IMR-90 (cell line): ENCODE data around the gene ASRGL1. TPM values are rescaled to one million over a fixed set of nuclear protein-coding genes. Genes with fewer than 3 reads are reported as not detected.
A peak's percentile ranks its signal among the peaks of the same experiment; 100 is the strongest.

Experiments
- ATAC-seq: fragments of 200-7000 bp; cut with Tn5 transposase; 2 replicates; pipeline ENCODE4 v1.9.1; 2020; ENCODE audit warnings: low read depth, mild to moderate bottlenecking, moderate library complexity
- BruUV-seq: library from RNA; stranded (reverse); fragments of 400-500 nt; replicated peaks from 2 replicates; lab custom pipeline; 2021; lab: Mats Ljungman, UMichigan
- CTCF ChIA-PET: fragments of 300-600 bp; formaldehyde crosslinking; extraction: SDS; loops from one replicate; lab custom pipeline; 2021; ENCODE audit warnings: antibody characterized with exemption; lab: Yijun Ruan, JAX
- POLR2A ChIA-PET: fragments of 300-600 bp; sonication (Branson Sonifier 250); formaldehyde crosslinking; loops from one replicate; lab custom pipeline; 2022; ENCODE audit warnings: antibody characterized with exemption; ENCODE audit not compliant: unreplicated experiment; lab: Charles Lee
- DNase-seq: peaks from one replicate; pipeline ENCODE4 v3.0.0; 2013
- H2AFZ ChIP-seq: replicated peaks from 2 replicates; pipeline ENCODE3; 2013; ENCODE audit warnings: low read length, mild to moderate bottlenecking; ENCODE audit not compliant: poor library complexity
- H2AK5ac ChIP-seq: 2 replicates; pipeline ENCODE4 v1.6.1; 2013; ENCODE audit warnings: low read depth, low read length, inconsistent platforms
- H2AK9ac ChIP-seq: replicated peaks from 2 replicates; pipeline ENCODE3; 2013; ENCODE audit warnings: mild to moderate bottlenecking, low read depth, low read length, moderate library complexity; ENCODE audit not compliant: poor library complexity
- H2BK120ac ChIP-seq: 2 replicates; pipeline ENCODE4 v1.6.1; 2013; ENCODE audit warnings: low read depth, low read length, inconsistent platforms
- H2BK15ac ChIP-seq: 3 replicates; pipeline ENCODE4 v1.6.1; 2013; ENCODE audit warnings: low read depth, low read length, inconsistent platforms
- H2BK20ac ChIP-seq: 2 replicates; pipeline ENCODE4 v1.6.1; 2013; ENCODE audit warnings: low read depth, mild to moderate bottlenecking, inconsistent platforms, low read length, moderate library complexity
- H2BK5ac ChIP-seq: 2 replicates; pipeline ENCODE4 v1.6.1; 2013; ENCODE audit warnings: mild to moderate bottlenecking, low read depth, low read length, inconsistent platforms; ENCODE audit not compliant: poor library complexity, severe bottlenecking
- H3K14ac ChIP-seq: replicated peaks from 2 replicates; pipeline ENCODE4 v1.6.1; 2013; ENCODE audit warnings: low read depth, low read length, inconsistent platforms
- H3K18ac ChIP-seq: 2 replicates; pipeline ENCODE4 v1.6.1; 2013; ENCODE audit warnings: low read depth, low read length, control low read depth
- H3K23ac ChIP-seq: 2 replicates; pipeline ENCODE4 v1.6.1; 2013; ENCODE audit warnings: low read depth, low read length, inconsistent platforms
- H3K27ac ChIP-seq: 2 replicates; pipeline ENCODE4 v1.5.1; 2013; ENCODE audit warnings: mild to moderate bottlenecking, control low read depth, low read length; ENCODE audit not compliant: insufficient read depth
- H3K27me3 ChIP-seq: 2 replicates; pipeline ENCODE4 v1.6.1; 2013; ENCODE audit warnings: low read length; ENCODE audit not compliant: control insufficient read depth, insufficient read depth
- H3K36me3 ChIP-seq: 2 replicates; pipeline ENCODE4 v1.6.1; 2013; ENCODE audit warnings: low read length, mixed read lengths; ENCODE audit not compliant: control insufficient read depth, insufficient read depth
- H3K4ac ChIP-seq: 2 replicates; pipeline ENCODE4 v1.6.1; 2013; ENCODE audit warnings: low read depth, low read length, inconsistent platforms
- H3K4me1 ChIP-seq: 2 replicates; pipeline ENCODE4 v1.6.1; 2013; ENCODE audit warnings: low read length, mixed read lengths; ENCODE audit not compliant: control insufficient read depth, insufficient read depth
- H3K4me2 ChIP-seq: 2 replicates; pipeline ENCODE4 v1.6.1; 2013; ENCODE audit warnings: low read depth, mild to moderate bottlenecking, control low read depth, low read length, moderate library complexity
- H3K4me3 ChIP-seq: 2 replicates; pipeline ENCODE4 v1.5.1; 2013; ENCODE audit warnings: low read depth, mild to moderate bottlenecking, control low read depth, low read length, moderate library complexity; ENCODE audit not compliant: insufficient read depth
- H3K56ac ChIP-seq: 2 replicates; pipeline ENCODE4 v1.6.1; 2013; ENCODE audit warnings: low read length, inconsistent platforms; ENCODE audit not compliant: insufficient read depth; ENCODE audit errors: extremely low read depth
- H3K79me1 ChIP-seq, 2 experiments: 2 replicates each; pipeline ENCODE4 v1.6.1; 2013; ENCODE audit warnings: low read length in 2 of 2, inconsistent platforms in 1 of 2, low read depth in 1 of 2
- H3K9ac ChIP-seq: 2 replicates; pipeline ENCODE4 v1.6.1; 2013; ENCODE audit warnings: low read depth, low read length, control low read depth
- H3K9me1 ChIP-seq: 2 replicates; pipeline ENCODE4 v1.6.1; 2013; ENCODE audit warnings: low read length, inconsistent platforms; ENCODE audit not compliant: insufficient read depth
- H3K9me3 ChIP-seq: 2 replicates; pipeline ENCODE4 v1.6.1; 2013; ENCODE audit warnings: low read length; ENCODE audit not compliant: control insufficient read depth, insufficient read depth
- H4K20me1 ChIP-seq: 2 replicates; pipeline ENCODE4 v1.6.1; 2013; ENCODE audit warnings: low read length, inconsistent platforms; ENCODE audit not compliant: insufficient read depth
- H4K5ac ChIP-seq: 2 replicates; pipeline ENCODE4 v1.6.1; 2013; ENCODE audit warnings: mild to moderate bottlenecking, low read depth, low read length, control low read depth
- H4K8ac ChIP-seq, 2 experiments: 2 replicates each; pipeline ENCODE4 v1.6.1; 2013; ENCODE audit warnings: low read depth in 2 of 2, low read length in 2 of 2, control low read depth in 1 of 2, inconsistent platforms in 1 of 2
- H4K91ac ChIP-seq: 2 replicates; pipeline ENCODE4 v1.6.1; 2013; ENCODE audit warnings: low read depth, low read length, inconsistent platforms; ENCODE audit not compliant: insufficient read depth
- SMC3 ChIP-seq: fragments of 150-350 bp; IDR thresholded peaks from 2 replicates; pipeline ENCODE4 v1.6.1; 2016; ENCODE audit warnings: low read depth, mild to moderate bottlenecking, antibody characterized with exemption, low read length, moderate library complexity
- WGBS, 2 experiments: methylation state at CpG; one replicate each; pipeline versions ENCODE4 v1.1.5 to v1.1.7; 2013; ENCODE audit warnings: missing lambda C conversion rate in 2 of 2; ENCODE audit not compliant: insufficient read length in 1 of 2; ENCODE audit errors: extremely low coverage in 2 of 2; 5-methylcytosine and 5-hydroxymethylcytosine counted together
- dilution Hi-C: fragments of 300-500 bp; cut with HindIII; formaldehyde crosslinking; loops from one replicate; pipeline ENCODE4 v1.14.3; 2018; ENCODE audit warnings: low sequenced_read_pairs; ENCODE audit not compliant: unreplicated experiment
- in situ Hi-C: fragments of 300-500 bp; cut with MboI; formaldehyde crosslinking; loops from 3 replicates; pipeline ENCODE4 v1.14.3; 2019; ENCODE audit warnings: low sequenced_read_pairs, inconsistent platforms, mixed read lengths
- intact Hi-C: fragments of 100-400 bp; cut with micrococcal nuclease; formaldehyde crosslinking; loops from 2 replicates; pipeline ENCODE4 v1.10.0; 2022
- polyA plus RNA-seq, 3 experiments: library from polyadenylated mRNA; depleted of rRNA; stranded (reverse); fragments of >200 nt; gene quantifications; 2 replicates each; pipeline ENCODE4 v1.2.3, GENCODE V29; 2012; ENCODE audit warnings: low replicate concordance in 1 of 3
- total RNA-seq: library from RNA; depleted of rRNA; stranded (reverse); fragments of >200 nt; gene quantifications from 2 replicates; pipeline ENCODE4 v1.2.3, GENCODE V29; 2012

ASRGL1 gene
- total and polyA plus RNA-seq, 2 of the 4 experiments (the other 2 are of a cell fraction): 0.72 TPM; not detected in 1

GRCh38 chr11:62400281-62400680, 63.0 kb downstream of the ASRGL1 start:
- Histone ChIP-seq H3K18ac (no peak overlapping the region), H4K8ac (peak overlapping the region in 1 of 2 experiments; percentile 26; a peak in 1 of 4 replicates), H3K79me1 (no peaks in the 10 kb centered on the region), H2AFZ (peak overlapping the region; percentile 5), H2AK9ac (no peak overlapping the region), H3K9me1 (no peaks in the 10 kb centered on the region), H3K36me3 (no peaks in the 10 kb centered on the region), H3K14ac (no peak overlapping the region; the same call in 1 of the 2 replicates), H3K23ac (no peak overlapping the region), H4K5ac (no peak overlapping the region), H3K4me2 (no peak overlapping the region), H2BK120ac (no peak overlapping the region), H3K27ac (no peak overlapping the region), H2BK5ac (no peak overlapping the region), H4K20me1 (no peaks in the 10 kb centered on the region), H3K4me1 (peaks cover 20% of the 10 kb centered on the region), H2BK20ac (no peak overlapping the region), H2BK15ac (no peak overlapping the region), H4K91ac (no peak overlapping the region), H3K4me3 (no peak overlapping the region), H2AK5ac (peak overlapping the region; percentile 18; the same call in 1 of the 2 replicates), H3K27me3 (no peaks in the 10 kb centered on the region), H3K9me3 (no peaks in the 10 kb centered on the region), H3K4ac (0 out of 2 replicates have a peak overlapping the region, but pooled peaks have one; percentile 15), H3K56ac (no peak overlapping the region), H3K9ac (no peak overlapping the region)
- ChIA-PET CTCF (interaction anchor here (1.0 to 2.2 kb wide), 4 partner anchors 25 to 161 kb away, joined by 3 to 9 read pairs (median 8); no protein-coding TSS in a partner anchor), POLR2A (interaction anchor here (0.6 kb wide), 1 partner anchor 174 kb away, joined by 3 read pairs; no protein-coding TSS in a partner anchor)
- dilution Hi-C loops: no loop called here
- DNase-seq: no peak
- TF ChIP-seq SMC3: no peak
- intact Hi-C loops: no loop called here
- no TSS peak for BruUV-seq
- in situ Hi-C loops: no loop called here
- no peak for ATAC-seq
- WGBS, 2 experiments: no CpG with 5 or more reads among the region's 6 CpGs
